Placental epithelial cell (primary cell): ENCODE data around the gene DLEC1. TPM values are rescaled to one million over a fixed set of nuclear protein-coding genes. Genes with fewer than 3 reads are reported as not detected.

Source experiments
- small RNA-seq: library from RNA; depleted of rRNA; stranded (forward); fragments of <200 nt; gene quantifications from one replicate; pipeline ENCODE3, GENCODE V24; 2012
- total RNA-seq: library from RNA; depleted of rRNA; stranded (reverse); fragments of >200 nt; gene quantifications from 2 replicates; pipeline ENCODE4 v1.2.3, GENCODE V29; 2012

Gene DLEC1, protein sequence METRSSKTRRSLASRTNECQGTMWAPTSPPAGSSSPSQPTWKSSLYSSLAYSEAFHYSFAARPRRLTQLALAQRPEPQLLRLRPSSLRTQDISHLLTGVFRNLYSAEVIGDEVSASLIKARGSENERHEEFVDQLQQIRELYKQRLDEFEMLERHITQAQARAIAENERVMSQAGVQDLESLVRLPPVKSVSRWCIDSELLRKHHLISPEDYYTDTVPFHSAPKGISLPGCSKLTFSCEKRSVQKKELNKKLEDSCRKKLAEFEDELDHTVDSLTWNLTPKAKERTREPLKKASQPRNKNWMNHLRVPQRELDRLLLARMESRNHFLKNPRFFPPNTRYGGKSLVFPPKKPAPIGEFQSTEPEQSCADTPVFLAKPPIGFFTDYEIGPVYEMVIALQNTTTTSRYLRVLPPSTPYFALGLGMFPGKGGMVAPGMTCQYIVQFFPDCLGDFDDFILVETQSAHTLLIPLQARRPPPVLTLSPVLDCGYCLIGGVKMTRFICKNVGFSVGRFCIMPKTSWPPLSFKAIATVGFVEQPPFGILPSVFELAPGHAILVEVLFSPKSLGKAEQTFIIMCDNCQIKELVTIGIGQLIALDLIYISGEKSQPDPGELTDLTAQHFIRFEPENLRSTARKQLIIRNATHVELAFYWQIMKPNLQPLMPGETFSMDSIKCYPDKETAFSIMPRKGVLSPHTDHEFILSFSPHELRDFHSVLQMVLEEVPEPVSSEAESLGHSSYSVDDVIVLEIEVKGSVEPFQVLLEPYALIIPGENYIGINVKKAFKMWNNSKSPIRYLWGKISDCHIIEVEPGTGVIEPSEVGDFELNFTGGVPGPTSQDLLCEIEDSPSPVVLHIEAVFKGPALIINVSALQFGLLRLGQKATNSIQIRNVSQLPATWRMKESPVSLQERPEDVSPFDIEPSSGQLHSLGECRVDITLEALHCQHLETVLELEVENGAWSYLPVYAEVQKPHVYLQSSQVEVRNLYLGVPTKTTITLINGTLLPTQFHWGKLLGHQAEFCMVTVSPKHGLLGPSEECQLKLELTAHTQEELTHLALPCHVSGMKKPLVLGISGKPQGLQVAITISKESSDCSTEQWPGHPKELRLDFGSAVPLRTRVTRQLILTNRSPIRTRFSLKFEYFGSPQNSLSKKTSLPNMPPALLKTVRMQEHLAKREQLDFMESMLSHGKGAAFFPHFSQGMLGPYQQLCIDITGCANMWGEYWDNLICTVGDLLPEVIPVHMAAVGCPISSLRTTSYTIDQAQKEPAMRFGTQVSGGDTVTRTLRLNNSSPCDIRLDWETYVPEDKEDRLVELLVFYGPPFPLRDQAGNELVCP (N-terminal part only)
- total RNA-seq: 0.11 and 0.39 TPM in 2 replicates

DNA sequence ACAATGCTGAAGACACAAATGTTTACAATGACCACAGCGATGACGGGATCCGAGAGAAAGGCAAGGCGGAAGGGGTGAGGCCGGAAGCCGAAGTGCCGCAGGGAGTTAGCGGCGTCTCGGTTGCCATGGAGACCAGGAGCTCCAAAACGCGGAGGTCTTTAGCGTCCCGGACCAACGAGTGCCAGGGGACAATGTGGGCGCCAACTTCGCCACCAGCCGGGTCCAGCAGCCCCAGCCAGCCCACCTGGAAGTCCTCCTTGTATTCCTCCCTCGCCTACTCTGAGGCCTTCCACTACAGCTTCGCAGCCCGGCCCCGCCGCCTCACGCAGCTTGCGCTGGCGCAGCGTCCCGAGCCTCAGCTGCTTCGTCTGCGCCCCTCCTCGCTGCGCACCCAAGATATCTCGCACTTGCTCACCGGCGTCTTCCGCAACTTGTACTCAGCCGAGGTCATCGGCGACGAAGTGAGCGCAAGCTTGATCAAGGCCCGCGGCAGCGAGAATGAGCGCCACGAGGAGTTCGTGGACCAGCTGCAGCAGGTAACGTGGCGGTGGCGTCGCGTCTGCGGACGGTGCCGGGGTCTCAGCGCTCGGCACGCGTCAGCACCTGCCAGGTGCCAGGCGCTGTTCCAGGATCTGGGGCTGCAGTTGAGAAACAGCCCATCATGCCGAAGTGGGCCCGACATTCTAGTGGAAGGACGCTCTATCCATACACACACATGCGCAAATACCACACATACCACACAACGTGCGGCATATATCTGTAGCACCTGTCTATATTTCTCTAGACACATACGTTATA lies at the start of gene DLEC1:
Gene DLEC1, plus strand, starts transcription at position 108 of the 798 bp plus-strand sequence. Its CDS starts 18 bp downstream, at position 126.

DNA sequence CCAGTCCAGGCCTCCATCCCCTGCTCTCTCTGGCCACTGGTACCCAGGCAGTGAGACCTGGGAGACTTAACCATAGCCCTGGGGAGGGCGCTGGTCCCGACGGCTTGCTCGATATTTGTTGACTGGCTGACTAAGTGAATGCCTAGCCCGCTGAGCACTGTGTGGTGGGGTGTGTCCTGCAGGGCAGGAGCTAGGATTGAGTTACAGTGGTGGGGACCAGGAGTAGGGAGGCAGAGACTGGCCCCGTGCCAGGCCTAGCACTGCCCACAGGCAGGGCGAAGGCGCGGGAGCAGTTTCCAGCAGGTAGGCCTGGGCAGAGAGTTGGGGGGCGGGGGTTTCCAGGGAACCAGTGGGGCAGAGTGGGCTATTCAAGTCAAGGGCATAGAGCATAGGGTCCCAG lies 48.5 kb upstream of the DLEC1 start, which contains the start of gene VILL:
Gene VILL, plus strand, starts transcription at position 260 of the 400 bp plus-strand sequence. CDS start 2,887 bp downstream, outside the sequence.

DNA sequence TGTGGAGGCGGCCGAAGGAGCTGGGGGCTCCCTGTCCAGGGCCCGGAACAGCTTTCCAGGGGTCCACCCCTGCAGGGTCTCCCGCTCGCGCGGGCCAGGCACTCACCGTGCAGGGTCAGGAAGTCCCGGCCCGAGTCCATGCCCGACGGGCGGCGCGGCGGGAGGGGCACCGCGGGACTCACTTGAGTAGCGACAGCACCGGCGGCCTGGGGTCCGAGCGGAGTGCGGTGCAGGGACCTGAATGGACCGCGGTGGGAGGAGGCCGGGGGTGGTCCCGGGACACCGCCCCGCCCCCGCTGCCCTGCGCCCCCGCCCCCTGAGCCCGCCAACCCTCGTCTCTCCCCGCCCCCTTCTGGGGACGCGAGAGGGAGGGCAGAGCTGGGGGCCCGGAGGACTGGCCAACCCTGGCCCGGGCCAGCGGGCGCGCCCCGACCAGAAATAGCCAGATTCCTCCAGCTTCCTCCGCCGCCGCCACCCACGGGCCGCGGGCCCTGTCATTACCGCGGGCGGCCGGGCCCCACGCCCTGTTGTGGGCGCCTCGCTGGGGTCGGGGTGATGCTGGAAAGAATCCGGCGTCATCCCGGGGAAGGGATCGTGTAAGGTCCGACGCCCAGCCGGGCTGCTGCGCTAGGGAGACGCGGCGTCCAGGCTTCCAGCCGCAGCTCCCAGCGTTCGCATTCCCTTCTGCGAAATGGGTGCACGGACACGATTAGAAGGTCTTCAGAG lies 9.4 kb upstream of the DLEC1 start, which contains the start of gene PLCD1:
Gene PLCD1, minus strand, starts transcription at position 243 of the 726 bp plus-strand sequence. Its CDS starts 103 bp downstream, at position 140.

DNA sequence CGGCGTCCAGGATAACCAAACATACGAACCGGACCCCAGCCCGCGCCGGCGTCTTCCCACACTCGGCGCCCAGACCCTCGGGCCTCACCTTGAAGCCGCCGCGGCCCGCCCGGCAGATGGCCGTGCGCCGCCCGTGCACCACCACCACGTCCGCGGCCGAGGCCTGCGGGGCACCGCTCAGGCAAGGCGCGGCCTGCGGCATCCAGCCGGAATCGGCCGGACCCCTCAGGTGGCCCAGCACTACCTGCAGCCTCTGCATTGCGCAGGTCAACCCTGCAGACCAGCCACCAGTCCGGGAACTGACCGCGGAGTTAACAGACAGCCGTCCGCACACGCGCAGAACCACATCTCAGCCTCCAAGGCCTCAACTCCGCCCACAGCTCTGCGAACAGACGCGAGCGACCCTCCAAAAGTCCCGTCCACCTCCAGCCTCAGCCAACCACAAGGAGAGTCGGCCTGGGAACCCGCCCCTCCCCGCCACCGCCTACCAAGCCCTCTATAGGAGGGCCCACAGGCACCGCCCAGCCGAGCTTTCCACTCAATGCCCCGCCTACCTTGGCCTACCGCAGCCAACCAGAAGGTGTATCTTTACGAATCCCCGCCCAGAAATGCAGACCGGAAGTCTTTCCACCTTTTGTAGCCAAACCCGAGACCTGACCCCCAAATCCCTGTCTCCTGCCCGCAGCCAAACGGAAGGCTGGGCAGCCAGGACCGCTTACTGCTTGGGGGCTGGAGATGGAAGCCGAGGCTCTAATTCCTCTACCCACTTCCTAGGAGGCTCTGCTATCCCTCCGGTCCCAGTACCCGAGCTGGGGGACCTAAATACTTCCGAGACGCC lies 98.0 kb downstream of the DLEC1 start, which contains the start of gene ACAA1:
Gene ACAA1, minus strand, starts transcription at position 351 of the 838 bp plus-strand sequence. Its CDS starts 92 bp downstream, at position 259.

DNA sequence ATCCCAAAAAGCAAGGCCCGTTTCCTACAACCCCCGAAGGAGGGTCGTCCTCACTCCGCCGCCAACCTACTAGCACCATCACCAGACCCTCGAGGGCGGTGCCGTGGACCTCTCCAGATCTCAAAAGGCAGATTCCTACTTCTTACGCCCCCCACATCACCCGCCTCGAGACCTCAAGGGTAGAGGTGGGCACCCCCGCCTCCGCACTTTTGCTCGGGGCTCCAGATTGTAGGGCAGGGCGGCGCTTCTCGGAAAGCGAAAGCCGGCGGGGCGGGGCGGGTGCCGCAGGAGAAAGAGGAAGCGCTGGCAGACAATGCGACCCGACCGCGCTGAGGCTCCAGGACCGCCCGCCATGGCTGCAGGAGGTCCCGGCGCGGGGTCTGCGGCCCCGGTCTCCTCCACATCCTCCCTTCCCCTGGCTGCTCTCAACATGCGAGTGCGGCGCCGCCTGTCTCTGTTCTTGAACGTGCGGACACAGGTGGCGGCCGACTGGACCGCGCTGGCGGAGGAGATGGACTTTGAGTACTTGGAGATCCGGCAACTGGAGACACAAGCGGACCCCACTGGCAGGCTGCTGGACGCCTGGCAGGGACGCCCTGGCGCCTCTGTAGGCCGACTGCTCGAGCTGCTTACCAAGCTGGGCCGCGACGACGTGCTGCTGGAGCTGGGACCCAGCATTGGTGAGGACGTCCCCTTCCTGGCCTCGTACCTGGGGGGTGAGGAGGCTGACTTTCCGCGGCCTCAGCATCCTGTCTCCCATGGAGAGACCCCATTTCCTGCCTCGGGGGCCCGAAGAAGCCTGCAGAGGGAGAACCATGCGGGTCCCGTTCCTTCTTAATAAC lies 99.6 kb downstream of the DLEC1 start, which contains the start of gene MYD88:
Gene MYD88, plus strand, starts transcription at position 313 of the 842 bp plus-strand sequence. Its CDS starts 40 bp downstream, at position 353.

DNA sequence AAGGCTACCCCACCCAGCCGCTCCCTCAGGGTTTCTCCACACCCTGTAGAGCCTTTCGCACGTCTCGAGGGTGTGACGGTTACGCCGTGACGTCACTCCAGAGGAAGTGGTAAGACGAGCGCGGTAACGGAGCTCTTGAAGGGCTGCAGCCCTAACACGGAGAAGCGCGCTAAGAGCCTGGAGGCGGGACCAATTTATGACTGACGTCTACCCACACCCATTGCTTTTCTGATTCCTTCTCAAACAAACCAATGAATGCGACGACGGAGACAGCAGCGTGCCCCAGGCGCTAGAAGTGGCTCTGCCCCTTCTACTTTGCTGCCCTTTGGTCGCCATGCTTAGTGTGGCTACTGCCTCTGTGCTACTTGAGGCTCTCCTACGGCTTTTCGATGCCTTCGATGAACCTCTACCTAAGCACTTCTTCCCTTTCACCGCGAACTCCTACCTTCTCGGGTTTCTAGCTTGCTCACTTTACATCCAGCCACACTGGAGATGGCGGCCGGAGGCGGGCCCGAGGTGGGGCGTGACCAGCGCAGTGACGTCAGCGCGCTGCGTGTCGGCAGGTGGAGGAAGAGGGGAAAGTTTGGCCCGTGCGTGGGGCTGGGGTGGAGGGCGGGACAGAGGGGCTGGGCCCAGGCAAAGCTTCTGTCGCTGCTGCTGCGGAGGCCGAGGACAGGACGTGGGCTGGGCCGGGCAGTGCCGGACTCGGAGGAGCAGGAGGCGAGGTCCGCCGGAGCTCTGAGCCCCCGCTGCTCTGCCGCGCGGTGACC lies 126.1 kb downstream of the DLEC1 start, which contains the start of gene OXSR1:
Gene OXSR1, plus strand, starts transcription at position 586 of the 770 bp plus-strand sequence. CDS start 340 bp downstream, outside the sequence.

Small RNA genes within 50 kb of the gene (small RNA-seq; reads per million reads assigned to genes)
- gene RF00019: not detected

Other genes starting within 250 kb of the DLEC1 start
- gene CTDSPL, start 177.3 kb upstream of the DLEC1 start, total RNA-seq: 33.4 and 58.0 TPM in 2 replicates
- 15.3 and 22.4 TPM in 2 replicates for gene VILL, start 48.4 kb upstream of the DLEC1 start, total RNA-seq
- gene PLCD1, start 9.6 kb upstream of the DLEC1 start, total RNA-seq: 88.8 and 100 TPM in 2 replicates
- gene ACAA1, start 97.9 kb downstream of the DLEC1 start, total RNA-seq: 27.7 and 44.0 TPM in 2 replicates
- 20.8 and 23.2 TPM in 2 replicates for gene MYD88, start 99.5 kb downstream of the DLEC1 start, total RNA-seq
- gene OXSR1, start 126.3 kb downstream of the DLEC1 start, total RNA-seq: 68.3 and 92.4 TPM in 2 replicates
- gene SLC22A13, start 226.6 kb downstream of the DLEC1 start, total RNA-seq: 2.6 and 3.1 TPM in 2 replicates
- gene SLC22A14, start 243.1 kb downstream of the DLEC1 start, total RNA-seq: 1.3 and 1.6 TPM in 2 replicates